ENCODE data around the gene PRRT3.

GRCh38 chr3:9949115-9949514, 3.1 kb downstream of the PRRT3 start:
- TF ChIP-seq CTCF (IDR thresholded peaks at IDR 0.05) (no peak), POLR2A (IDR thresholded peaks at IDR 0.05) (no peak)
